H54 (cell line): Measurements from ENCODE around the gene THRB.

Source experiments
- DNase-seq: peaks from one replicate; pipeline ENCODE4 v3.0.0; 2011; ENCODE audit warnings: low spot score, mixed read lengths; ENCODE audit not compliant: insufficient read length
- FAIRE-seq: peaks from 3 replicates; lab custom pipeline; 2011; peaks lifted over from hg19 to GRCh38; lab: Jason Lieb, UNC
- POLR2A ChIP-seq: IDR thresholded peaks from 2 replicates; pipeline ENCODE4 v1.6.1; 2011; ENCODE audit warnings: low read depth, mild to moderate bottlenecking, low read length

Gene THRB

GRCh38 chr3:24494618-24495325 lies at the start of gene THRB:
THRB (minus strand) TSS chr3:24494850.
- DNase-seq (no peak), FAIRE-seq (no peak)
- TF ChIP-seq POLR2A, result no peak

- no peak for FAIRE-seq
- TF ChIP-seq POLR2A, result no peak
Measured at GRCh38 chr3:24541935-24542334, 47.3 kb upstream of the THRB start.

GRCh38 chr3:24540821-24541220 lies 46.2 kb upstream of the THRB start:
- TF ChIP-seq POLR2A, result no peak
- no peak for DNase-seq
- no peak for FAIRE-seq

More at GRCh38 chr3:24541935-24542334, 47.3 kb upstream of the THRB start:
- no peak for DNase-seq

GRCh38 chr3:24539699-24540098 lies 45.0 kb upstream of the THRB start:
- FAIRE-seq (no peak), DNase-seq (no peak)
- TF ChIP-seq POLR2A, result no peak

- FAIRE-seq (no peak), DNase-seq (no peak)
- TF ChIP-seq POLR2A, result no peak
Measured at GRCh38 chr3:24538891-24539290, 44.2 kb upstream of the THRB start.

GRCh38 chr3:24533561-24534193 lies 39.0 kb upstream of the THRB start:
- FAIRE-seq (no peak), DNase-seq (no peak)
- TF ChIP-seq POLR2A, result no peak

GRCh38 chr3:24530471-24530870 lies 35.8 kb upstream of the THRB start:
- no peak for FAIRE-seq
- DNase-seq, result no peak

GRCh38 chr3:24529210-24529609 lies 34.6 kb upstream of the THRB start:
- DNase-seq, result no peak
- no peak for FAIRE-seq
- TF ChIP-seq POLR2A, result no peak

More at GRCh38 chr3:24530471-24530870, 35.8 kb upstream of the THRB start:
- TF ChIP-seq POLR2A, result no peak

GRCh38 chr3:24526640-24527212 lies 32.1 kb upstream of the THRB start:
- FAIRE-seq (no peak), DNase-seq (no peak)
- TF ChIP-seq POLR2A, result no peak

GRCh38 chr3:24525557-24525956 lies 30.9 kb upstream of the THRB start:
- FAIRE-seq (no peak), DNase-seq (no peak)
- no peak for TF ChIP-seq POLR2A

GRCh38 chr3:24525022-24525421 lies 30.4 kb upstream of the THRB start:
- DNase-seq (no peak), FAIRE-seq (no peak)
- no peak for TF ChIP-seq POLR2A

- no peak for FAIRE-seq
- DNase-seq, result no peak
- TF ChIP-seq POLR2A, result no peak
Measured at GRCh38 chr3:24523988-24524727, 29.5 kb upstream of the THRB start.

GRCh38 chr3:24523215-24523614 lies 28.6 kb upstream of the THRB start:
- no peak for DNase-seq
- no peak for TF ChIP-seq POLR2A
- FAIRE-seq, result no peak

- DNase-seq (no peak), FAIRE-seq (no peak)
- TF ChIP-seq POLR2A, result no peak
Measured at GRCh38 chr3:24522146-24522579, 27.5 kb upstream of the THRB start.
